Endothelial cell of umbilical vein (primary cell): ENCODE measurements around the gene ABTB2. TPM values are rescaled to one million over a fixed set of nuclear protein-coding genes. Genes with fewer than 3 reads are reported as not detected.

Experiments
- BruUV-seq: library from RNA; stranded (reverse); fragments of 400-500 nt; replicated peaks from 2 replicates; lab custom pipeline; 2021; lab: Mats Ljungman, UMichigan
- CTCF ChIA-PET: fragments of 300-600, 350-600 bp; sonication (Branson Sonifier 250); formaldehyde crosslinking; loops from one replicate; lab custom pipeline; 2021; ENCODE audit warnings: antibody characterized with exemption, inconsistent platforms; lab: Charles Lee
- POLR2A ChIA-PET: fragments of 300-600, 350-600 bp; sonication (Branson Sonifier 250); formaldehyde crosslinking; loops from one replicate; lab custom pipeline; 2021; ENCODE audit warnings: antibody characterized with exemption, inconsistent platforms; lab: Charles Lee
- DNase-seq: peaks from one replicate; pipeline ENCODE4 v3.0.0-alpha.2; 2011; ENCODE audit warnings: low read depth, low spot score
- FAIRE-seq: peaks from 2 replicates; lab custom pipeline; 2011; peaks lifted over from hg19 to GRCh38; lab: Jason Lieb, UNC
- H2AFZ ChIP-seq: 2 replicates; pipeline ENCODE4 v1.6.0; 2012; ENCODE audit warnings: low read depth, low read length, control low read depth, inconsistent platforms
- H3K27ac ChIP-seq: 2 replicates; pipeline ENCODE4 v1.5.1; 2011; ENCODE audit warnings: low read depth, mild to moderate bottlenecking, control low read depth, low read length, moderate library complexity; ENCODE audit not compliant: insufficient read depth
- H3K27me3 ChIP-seq, 2 experiments: 2 replicates each; pipeline versions ENCODE4 v1.6.0 to v1.6.1; 2011; ENCODE audit warnings: low read length in 2 of 2, mixed read lengths in 1 of 2; ENCODE audit not compliant: control insufficient read depth in 2 of 2, insufficient read depth in 2 of 2
- H3K36me3 ChIP-seq, 2 experiments: 2 replicates in 1 of 2; 3 replicates in 1 of 2; pipeline ENCODE4 v1.5.1; 2011; ENCODE audit warnings: low read length in 2 of 2, mild to moderate bottlenecking in 1 of 2, moderate library complexity in 1 of 2; ENCODE audit not compliant: control insufficient read depth in 2 of 2, insufficient read depth in 2 of 2; ENCODE audit errors: extremely low read depth in 1 of 2
- H3K4me1 ChIP-seq: 3 replicates; pipeline ENCODE4 v1.5.1; 2011; ENCODE audit warnings: mild to moderate bottlenecking, low read length; ENCODE audit not compliant: control insufficient read depth, insufficient read depth; ENCODE audit errors: extremely low read depth
- H3K4me2 ChIP-seq: 2 replicates; pipeline ENCODE4 v1.6.1; 2011; ENCODE audit warnings: low read length, control low read depth, mixed read lengths; ENCODE audit not compliant: insufficient read depth
- H3K4me3 ChIP-seq, 3 experiments: fragments of 200-600 bp in 1 of 3; sonication (generic), shearing (Covaris generic) in 1 of 3; replicated peaks in 1 of 3; 2 replicates each; pipeline ENCODE4 v1.5.1; 2011 to 2016; ENCODE audit warnings: control low read depth in 3 of 3, low read length in 3 of 3, mild to moderate bottlenecking in 2 of 3, inconsistent platforms in 1 of 3, low read depth in 1 of 3, moderate library complexity in 1 of 3; ENCODE audit not compliant: insufficient read depth in 1 of 3
- H3K79me2 ChIP-seq: 2 replicates; pipeline ENCODE4 v1.6.0; 2012; ENCODE audit warnings: low read length, inconsistent platforms; ENCODE audit not compliant: control insufficient read depth, insufficient read depth
- H3K9ac ChIP-seq: replicated peaks from 2 replicates; pipeline ENCODE3; 2011; ENCODE audit warnings: low read length, control low read depth; ENCODE audit not compliant: insufficient read depth; ENCODE audit errors: extremely low read depth
- H3K9me1 ChIP-seq: replicated peaks from 3 replicates; pipeline ENCODE4 v1.6.0; 2011; ENCODE audit warnings: mild to moderate bottlenecking, low read length; ENCODE audit not compliant: control insufficient read depth, insufficient read depth; ENCODE audit errors: extremely low read depth
- H3K9me3 ChIP-seq: replicated peaks from 2 replicates; pipeline ENCODE4 v1.5.1; 2012; ENCODE audit warnings: low read length, inconsistent platforms; ENCODE audit not compliant: control insufficient read depth, insufficient read depth
- H4K20me1 ChIP-seq: replicated peaks from 2 replicates; pipeline ENCODE3; 2011; ENCODE audit warnings: mild to moderate bottlenecking, low read length; ENCODE audit not compliant: control insufficient read depth, insufficient read depth; ENCODE audit errors: extremely low read depth
- EZH2 ChIP-seq: IDR thresholded peaks from 2 replicates; pipeline ENCODE4 v1.6.1; 2012; ENCODE audit warnings: borderline replicate concordance, low read depth, mild to moderate bottlenecking, moderate library complexity, low read length, inconsistent platforms; ENCODE audit not compliant: severe bottlenecking
- FOS ChIP-seq: IDR thresholded peaks from 2 replicates; pipeline ENCODE4 v1.6.1; 2011; ENCODE audit warnings: mild to moderate bottlenecking, low read length, moderate library complexity, borderline replicate concordance; ENCODE audit not compliant: insufficient read depth
- GATA2 ChIP-seq: IDR thresholded peaks from 2 replicates; pipeline ENCODE4 v1.7.0; 2011; ENCODE audit warnings: low read depth, mild to moderate bottlenecking, moderate library complexity, mixed read lengths, low read length; ENCODE audit not compliant: insufficient read length, insufficient read depth
- JUN ChIP-seq: IDR thresholded peaks from 2 replicates; pipeline ENCODE4 v1.6.1; 2011; ENCODE audit warnings: borderline replicate concordance, low read depth; ENCODE audit not compliant: insufficient read length, insufficient read depth
- MYC ChIP-seq: IDR thresholded peaks from one replicate; pipeline ENCODE4 v1.6.1; 2011; ENCODE audit warnings: mild to moderate bottlenecking, low read depth, low read length
- POLR2A ChIP-seq: IDR thresholded peaks from 2 replicates; pipeline ENCODE4 v1.6.1; 2012; ENCODE audit warnings: low read depth, mild to moderate bottlenecking, control low read depth, low read length
- POLR2AphosphoS5 ChIP-seq: IDR thresholded peaks from 2 replicates; pipeline ENCODE4 v1.6.1; 2012; ENCODE audit warnings: low read depth, mild to moderate bottlenecking, control low read depth, low read length, moderate library complexity; ENCODE audit not compliant: insufficient read depth
- dilution Hi-C: fragments of 300-500 bp; cut with MboI; formaldehyde crosslinking; loops from one replicate; pipeline ENCODE4 v1.15.0; 2019; ENCODE audit warnings: low sequenced_read_pairs; ENCODE audit not compliant: extremely low pct_ligation_motif_present
- intact Hi-C: fragments of 100-400 bp; cut with micrococcal nuclease; formaldehyde crosslinking; loops from one replicate; pipeline ENCODE4 v1.10.0; 2022
- polyA plus RNA-seq, 4 experiments: library from polyadenylated mRNA; depleted of rRNA in 3 of 4; stranded (reverse) in 3 of 4; unstranded in 1 of 4; fragments of >200 nt; gene quantifications; 2 replicates each; pipeline versions ENCODE4 v1.2.1 to v1.2.3, GENCODE V29; 2011 to 2012; ENCODE audit warnings: missing spikeins in 1 of 4
- total RNA-seq: library from RNA; stranded (reverse); gene quantifications from 2 replicates; pipeline ENCODE4 v1.2.3, GENCODE V29; 2021
- TF ChIP-seq, protein P1 (sequence below): IDR thresholded peaks from 2 replicates; pipeline ENCODE4 v1.6.1; 2011; ENCODE audit not compliant: insufficient read depth, insufficient read length
- TF ChIP-seq, protein P2 (sequence below), 2 donors: IDR thresholded peaks; 1 replicate in 1 of 2; 2 replicates in 1 of 2; pipeline ENCODE4 v1.5.1; 2011; ENCODE audit warnings: low read length in 2 of 2, mild to moderate bottlenecking in 2 of 2, moderate library complexity in 2 of 2, control low read depth in 1 of 2, inconsistent platforms in 1 of 2, low read depth in 1 of 2; ENCODE audit not compliant: insufficient read depth in 1 of 2; ENCODE audit errors: extremely low read depth in 1 of 2

Gene ABTB2
- total and polyA plus RNA-seq, 2 donors (not counting 3 experiments of a cell fraction or from before 2014, with no cell fraction given): 0.11 to 0.14 TPM

DNA sequence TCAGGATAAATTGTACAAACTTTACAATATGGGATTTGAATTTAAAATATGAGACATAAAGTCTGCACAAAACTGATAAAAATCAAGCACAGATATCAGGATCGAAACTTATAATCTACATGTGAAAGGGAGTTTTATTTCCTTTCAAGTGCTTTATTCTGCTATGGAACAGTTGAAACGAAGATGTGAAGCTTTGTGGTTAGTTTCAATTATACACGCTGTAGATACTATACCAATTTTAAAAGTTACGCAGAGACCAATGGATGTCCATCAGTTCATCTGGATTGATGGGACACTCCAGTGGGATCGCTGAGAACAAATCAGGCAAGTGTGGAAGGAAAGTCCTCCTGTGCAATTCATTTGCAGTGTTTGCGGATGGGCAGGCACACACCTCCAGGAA is 46.5 kb upstream of the ABTB2 start:
- POLR2A ChIA-PET: no interaction called here
- H3K4me2 ChIP-seq: no peak overlapping the region
- no peak for DNase-seq
- no peaks in the 10 kb centered on the region for H3K36me3 ChIP-seq
- no peaks in the 10 kb centered on the region for H4K20me1 ChIP-seq
- no peaks in the 10 kb centered on the region for H3K79me2 ChIP-seq
- no peak overlapping the region for H3K27ac ChIP-seq
- no peak for TF ChIP-seq JUN
- TF ChIP-seq GATA2: no peak
- no peak for TF ChIP-seq FOS
- peaks cover 0 to 3% of the 10 kb centered on the region in 2 experiments for H3K27me3 ChIP-seq
- dilution Hi-C loops (no loop called here), intact Hi-C loops (no loop called here)
- H2AFZ ChIP-seq: no peak overlapping the region
- H3K4me1 ChIP-seq: no peaks in the 10 kb centered on the region
- no peaks in the 10 kb centered on the region for H3K9me1 ChIP-seq
- H3K9me3 ChIP-seq: no peaks in the 10 kb centered on the region
- no peak overlapping the region for H3K9ac ChIP-seq
- no peak for FAIRE-seq
- no TSS peak for BruUV-seq
- no peak overlapping the region for H3K4me3 ChIP-seq
- CTCF ChIA-PET: interaction anchor here (0.9 kb wide), 1 partner anchor 14 kb away, joined by 3 read pairs; no protein-coding TSS in a partner anchor

DNA sequence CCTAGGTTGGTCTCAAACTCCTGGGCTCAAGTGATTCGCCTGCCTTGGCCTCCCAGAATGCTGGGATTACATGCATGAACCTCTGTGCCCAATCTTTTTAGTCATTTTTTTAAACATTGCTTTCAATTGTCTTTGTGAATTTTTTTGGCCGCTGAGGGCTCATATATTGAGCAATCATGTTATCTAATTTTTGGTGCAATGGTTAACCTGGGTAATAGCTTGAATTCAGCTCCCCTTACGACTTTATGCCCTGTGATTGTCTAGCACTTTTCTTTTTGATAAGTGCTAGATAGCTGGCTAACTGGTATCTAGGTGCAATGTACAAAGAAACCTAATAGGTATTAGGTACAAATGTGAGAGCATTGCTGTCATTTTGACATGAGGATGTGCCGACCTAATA is 45.6 kb upstream of the ABTB2 start:
- H3K9ac ChIP-seq: no peak overlapping the region
- H3K4me3 ChIP-seq: no peak overlapping the region
- dilution Hi-C loops (no loop called here), intact Hi-C loops (no loop called here)
- H3K4me2 ChIP-seq: no peak overlapping the region
- no peak overlapping the region for H2AFZ ChIP-seq
- H4K20me1 ChIP-seq: no peaks in the 10 kb centered on the region
- H3K27ac ChIP-seq: no peak overlapping the region
- H3K4me1 ChIP-seq: no peaks in the 10 kb centered on the region
- ChIA-PET CTCF (interaction anchor here (0.9 to 1.2 kb wide), 3 partner anchors 8 to 15 kb away, joined by 3 read pairs; no protein-coding TSS in a partner anchor), POLR2A (no interaction called here)
- DNase-seq (no peak), FAIRE-seq (no peak)
- H3K9me3 ChIP-seq: no peaks in the 10 kb centered on the region
- peaks cover 0 to 3% of the 10 kb centered on the region in 2 experiments for H3K27me3 ChIP-seq
- BruUV-seq: no TSS peak
- H3K9me1 ChIP-seq: no peaks in the 10 kb centered on the region
- no peaks in the 10 kb centered on the region for H3K79me2 ChIP-seq
- TF ChIP-seq FOS: no peak
- no peak for TF ChIP-seq POLR2AphosphoS5
- TF ChIP-seq, protein P1, sequence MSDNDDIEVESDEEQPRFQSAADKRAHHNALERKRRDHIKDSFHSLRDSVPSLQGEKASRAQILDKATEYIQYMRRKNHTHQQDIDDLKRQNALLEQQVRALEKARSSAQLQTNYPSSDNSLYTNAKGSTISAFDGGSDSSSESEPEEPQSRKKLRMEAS: no peak
- no peak for TF ChIP-seq JUN
- no peak for TF ChIP-seq MYC
- TF ChIP-seq EZH2: no peak
- TF ChIP-seq, protein P2, sequence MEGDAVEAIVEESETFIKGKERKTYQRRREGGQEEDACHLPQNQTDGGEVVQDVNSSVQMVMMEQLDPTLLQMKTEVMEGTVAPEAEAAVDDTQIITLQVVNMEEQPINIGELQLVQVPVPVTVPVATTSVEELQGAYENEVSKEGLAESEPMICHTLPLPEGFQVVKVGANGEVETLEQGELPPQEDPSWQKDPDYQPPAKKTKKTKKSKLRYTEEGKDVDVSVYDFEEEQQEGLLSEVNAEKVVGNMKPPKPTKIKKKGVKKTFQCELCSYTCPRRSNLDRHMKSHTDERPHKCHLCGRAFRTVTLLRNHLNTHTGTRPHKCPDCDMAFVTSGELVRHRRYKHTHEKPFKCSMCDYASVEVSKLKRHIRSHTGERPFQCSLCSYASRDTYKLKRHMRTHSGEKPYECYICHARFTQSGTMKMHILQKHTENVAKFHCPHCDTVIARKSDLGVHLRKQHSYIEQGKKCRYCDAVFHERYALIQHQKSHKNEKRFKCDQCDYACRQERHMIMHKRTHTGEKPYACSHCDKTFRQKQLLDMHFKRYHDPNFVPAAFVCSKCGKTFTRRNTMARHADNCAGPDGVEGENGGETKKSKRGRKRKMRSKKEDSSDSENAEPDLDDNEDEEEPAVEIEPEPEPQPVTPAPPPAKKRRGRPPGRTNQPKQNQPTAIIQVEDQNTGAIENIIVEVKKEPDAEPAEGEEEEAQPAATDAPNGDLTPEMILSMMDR (IDR thresholded peaks at IDR 0.05; ENCODE audit: extremely low read depth in 1 of 2, insufficient read depth in 1 of 2, low read depth in 1 of 2, low read length in 2 of 2): no peak
- TF ChIP-seq POLR2A: no peak
- TF ChIP-seq GATA2: no peak
- no peaks in the 10 kb centered on the region for H3K36me3 ChIP-seq
